HG03442 (cell line): Measurements from ENCODE around the gene RFX2.
"Not testable (repeated sequence)": the region's sequence is repeated elsewhere in the genome, so short reads cannot be mapped to it uniquely, and the experiment has no call there.

Source experiments
- ATAC-seq: cut with Tn5 transposase; IDR thresholded peaks from one replicate; pipeline ENCODE4 v1.9.1; 2021; ENCODE audit warnings: mild to moderate bottlenecking, moderate library complexity; ENCODE audit not compliant: unreplicated experiment

Gene RFX2

GRCh38 chr19:5974721-5975387, 135.4 kb downstream of the RFX2 start:
- ATAC-seq: no peak

GRCh38 chr19:5973867-5974635, 136.2 kb downstream of the RFX2 start:
- ATAC-seq: no peak

- no peak for ATAC-seq
These were observed 136.9 kb downstream of the RFX2 start for GRCh38 chr19:5973376-5973775.

- no peak for ATAC-seq
These were observed 138.0 kb downstream of the RFX2 start for GRCh38 chr19:5972355-5972731.

- ATAC-seq: no peak
These were observed 138.5 kb downstream of the RFX2 start for GRCh38 chr19:5971714-5972354.

GRCh38 chr19:5969476-5969875, 140.8 kb downstream of the RFX2 start:
- no peak for ATAC-seq

GRCh38 chr19:5968431-5969373, 141.6 kb downstream of the RFX2 start:
- no peak for ATAC-seq

GRCh38 chr19:5967994-5968430, 142.3 kb downstream of the RFX2 start:
- no peak for ATAC-seq

- ATAC-seq: no peak
These were observed 142.7 kb downstream of the RFX2 start for GRCh38 chr19:5967571-5967970.

- ATAC-seq: no peak
These were observed 143.4 kb downstream of the RFX2 start for GRCh38 chr19:5966941-5967340.

- ATAC-seq: no peak
These were observed 144.1 kb downstream of the RFX2 start for GRCh38 chr19:5966215-5966614.

GRCh38 chr19:5964816-5965565, 145.3 kb downstream of the RFX2 start:
- no peak for ATAC-seq

- ATAC-seq: no peak
These were observed 146.4 kb downstream of the RFX2 start for GRCh38 chr19:5963855-5964254.

- ATAC-seq: not testable (repeated sequence)
These were observed 147.0 kb downstream of the RFX2 start for GRCh38 chr19:5963259-5963658.

GRCh38 chr19:5961969-5962945, 148.0 kb downstream of the RFX2 start:
- ATAC-seq: no peak

GRCh38 chr19:5961641-5961968, 148.7 kb downstream of the RFX2 start:
- ATAC-seq: not testable (repeated sequence)

GRCh38 chr19:5960005-5961001, 150.0 kb downstream of the RFX2 start:
- ATAC-seq: no peak
